ENCODE measurements around the gene SLIT3.

Gene SLIT3

GRCh38 chr5:168877132-168877892, 423.6 kb downstream of the SLIT3 start:
- Histone ChIP-seq H3K9ac (no peak overlapping the region), H3K4me1 (ENCODE audit: low read depth, poor library complexity, severe bottlenecking) (no peaks in the 10 kb centered on the region), H4K20me1 (ENCODE audit: insufficient read depth) (no peaks in the 10 kb centered on the region), H3K4me2 (no peak overlapping the region), H2AFZ (ENCODE audit: low read depth) (no peak overlapping the region), H3K4me3 (IDR thresholded peaks at IDR 0.05; ENCODE audit: insufficient read depth, low read depth, low read length) (no peak overlapping the region), H3K27ac (no peak overlapping the region), H3K79me2 (ENCODE audit: insufficient read depth, low read depth) (no peaks in the 10 kb centered on the region), H3K27me3 (ENCODE audit: insufficient read depth, low read depth) (no peaks in the 10 kb centered on the region), H3K36me3 (ENCODE audit: insufficient read depth) (no peaks in the 10 kb centered on the region)
- no peak for TF ChIP-seq CTCF (conservative IDR thresholded peaks at IDR 0.05; ENCODE audit: low read depth, low read length)

GRCh38 chr5:168876419-168876818, 424.5 kb downstream of the SLIT3 start:
- Histone ChIP-seq H3K4me2 (no peak overlapping the region), H2AFZ (ENCODE audit: low read depth) (no peak overlapping the region), H4K20me1 (ENCODE audit: insufficient read depth) (no peaks in the 10 kb centered on the region), H3K79me2 (ENCODE audit: insufficient read depth, low read depth) (no peaks in the 10 kb centered on the region), H3K36me3 (ENCODE audit: insufficient read depth) (no peaks in the 10 kb centered on the region), H3K27me3 (ENCODE audit: insufficient read depth, low read depth) (no peaks in the 10 kb centered on the region), H3K27ac (no peak overlapping the region), H3K4me3 (IDR thresholded peaks at IDR 0.05; ENCODE audit: insufficient read depth, low read depth, low read length) (no peak overlapping the region), H3K4me1 (ENCODE audit: low read depth, poor library complexity, severe bottlenecking) (no peaks in the 10 kb centered on the region), H3K9ac (no peak overlapping the region)
- no peak for TF ChIP-seq CTCF (conservative IDR thresholded peaks at IDR 0.05; ENCODE audit: low read depth, low read length)

GRCh38 chr5:168875832-168876231, 425.1 kb downstream of the SLIT3 start:
- Histone ChIP-seq H2AFZ (ENCODE audit: low read depth) (no peak overlapping the region), H3K4me1 (ENCODE audit: low read depth, poor library complexity, severe bottlenecking) (no peaks in the 10 kb centered on the region), H3K9ac (no peak overlapping the region), H3K36me3 (ENCODE audit: insufficient read depth) (no peaks in the 10 kb centered on the region), H3K27me3 (ENCODE audit: insufficient read depth, low read depth) (no peaks in the 10 kb centered on the region), H3K79me2 (ENCODE audit: insufficient read depth, low read depth) (no peaks in the 10 kb centered on the region), H4K20me1 (ENCODE audit: insufficient read depth) (no peaks in the 10 kb centered on the region), H3K4me3 (IDR thresholded peaks at IDR 0.05; ENCODE audit: insufficient read depth, low read depth, low read length) (no peak overlapping the region), H3K4me2 (no peak overlapping the region), H3K27ac (no peak overlapping the region)
- no peak for TF ChIP-seq CTCF (conservative IDR thresholded peaks at IDR 0.05; ENCODE audit: low read depth, low read length)

- Histone ChIP-seq H3K36me3 (ENCODE audit: insufficient read depth) (no peaks in the 10 kb centered on the region), H3K79me2 (ENCODE audit: insufficient read depth, low read depth) (no peaks in the 10 kb centered on the region), H3K9ac (no peak overlapping the region), H3K4me3 (IDR thresholded peaks at IDR 0.05; ENCODE audit: insufficient read depth, low read depth, low read length) (no peak overlapping the region), H3K4me1 (ENCODE audit: low read depth, poor library complexity, severe bottlenecking) (no peaks in the 10 kb centered on the region), H2AFZ (ENCODE audit: low read depth) (no peak overlapping the region), H4K20me1 (ENCODE audit: insufficient read depth) (no peaks in the 10 kb centered on the region), H3K27me3 (ENCODE audit: insufficient read depth, low read depth) (no peaks in the 10 kb centered on the region), H3K4me2 (no peak overlapping the region), H3K27ac (no peak overlapping the region)
- no peak for TF ChIP-seq CTCF (conservative IDR thresholded peaks at IDR 0.05; ENCODE audit: low read depth, low read length)
These were observed 426.1 kb downstream of the SLIT3 start for GRCh38 chr5:168874713-168875380.
